KG1 (cell line): ENCODE measurements around the gene RAET1L.
"Not testable (repeated sequence)": the region's sequence is repeated elsewhere in the genome, so short reads cannot be mapped to it uniquely, and the experiment has no call there.

Experiments used
- DNase-seq: peaks from one replicate; lab custom pipeline; 2025; lab: John Stamatoyannopoulos, UW

RAET1L gene

GRCh38 chr6:150044621-150045145, 19.4 kb upstream of the RAET1L start:
- DNase-seq = no peak

- DNase-seq = no peak
These were observed 18.4 kb upstream of the RAET1L start for GRCh38 chr6:150043501-150044412.

GRCh38 chr6:150043096-150043495, 17.8 kb upstream of the RAET1L start:
- no peak for DNase-seq

- no peak for DNase-seq
These were observed 13.1 kb upstream of the RAET1L start for GRCh38 chr6:150038202-150039062.

- no peak for DNase-seq
These were observed 12.3 kb upstream of the RAET1L start for GRCh38 chr6:150037526-150038201.

- DNase-seq = no peak
These were observed 10.7 kb upstream of the RAET1L start for GRCh38 chr6:150036081-150036480.

- DNase-seq = no peak
These were observed 8.0 kb upstream of the RAET1L start for GRCh38 chr6:150033207-150033771.

GRCh38 chr6:150032598-150032997, 7.3 kb upstream of the RAET1L start:
- no peak for DNase-seq

GRCh38 chr6:150030611-150031010, 5.3 kb upstream of the RAET1L start:
- no peak for DNase-seq

GRCh38 chr6:150029749-150030148, 4.4 kb upstream of the RAET1L start:
- no peak for DNase-seq

- DNase-seq = no peak
These were observed 3.9 kb upstream of the RAET1L start for GRCh38 chr6:150029276-150029675.

- DNase-seq = no peak
These were observed 3.5 kb upstream of the RAET1L start for GRCh38 chr6:150028799-150029198.

- DNase-seq = no peak
These were observed 2.7 kb upstream of the RAET1L start for GRCh38 chr6:150027806-150028565.

- no peak for DNase-seq
These were observed 1.9 kb upstream of the RAET1L start for GRCh38 chr6:150026976-150027805.

GRCh38 chr6:150024646-150025155, 631 bp downstream of the RAET1L start:
- no peak for DNase-seq

GRCh38 chr6:150024021-150024420, 1.3 kb downstream of the RAET1L start:
- DNase-seq = not testable (repeated sequence)

GRCh38 chr6:150021870-150022269, 3.5 kb downstream of the RAET1L start:
- not testable (repeated sequence) for DNase-seq

GRCh38 chr6:150018846-150019580, 6.3 kb downstream of the RAET1L start:
- DNase-seq = no peak

GRCh38 chr6:150017186-150017521, 8.2 kb downstream of the RAET1L start:
- DNase-seq = not testable (repeated sequence)
